KBM-7 (cell line): Measurements from ENCODE around the gene WDR91.

Experiments
- DNase-seq: peaks from one replicate; pipeline ENCODE4 v3.0.0-alpha.2; 2015
- in situ Hi-C: fragments of 300-500 bp; cut with MboI; formaldehyde crosslinking; loops from 2 replicates; pipeline ENCODE4 v1.14.3; 2020; ENCODE audit warnings: low sequenced_read_pairs, low pct_unique_long_range_greater_than_20kb, mixed read lengths

WDR91 gene

GRCh38 chr7:135204876-135205275, 6.5 kb downstream of the WDR91 start:
- in situ Hi-C loops: no loop called here
- DNase-seq: no peak

- DNase-seq: no peak
- in situ Hi-C loops: no loop called here
These were observed 7.0 kb downstream of the WDR91 start for GRCh38 chr7:135204341-135204749.

GRCh38 chr7:135201350-135201749, 10.0 kb downstream of the WDR91 start:
- in situ Hi-C loops: no loop called here

GRCh38 chr7:135200821-135201331, 10.4 kb downstream of the WDR91 start:
- no peak for DNase-seq
- in situ Hi-C loops: no loop called here

More at GRCh38 chr7:135201350-135201749, 10.0 kb downstream of the WDR91 start:
- no peak for DNase-seq

- in situ Hi-C loops: no loop called here
- no peak for DNase-seq
These were observed 11.9 kb downstream of the WDR91 start for GRCh38 chr7:135199439-135199838.

GRCh38 chr7:135197906-135198655, 13.2 kb downstream of the WDR91 start:
- no peak for DNase-seq
- in situ Hi-C loops: no loop called here

- DNase-seq: no peak
- in situ Hi-C loops: no loop called here
These were observed 14.0 kb downstream of the WDR91 start for GRCh38 chr7:135197343-135197742.

- DNase-seq: no peak
- in situ Hi-C loops: no loop called here
These were observed 15.2 kb downstream of the WDR91 start for GRCh38 chr7:135195968-135196629.

- no peak for DNase-seq
- in situ Hi-C loops: no loop called here
These were observed 16.2 kb downstream of the WDR91 start for GRCh38 chr7:135195156-135195555.

GRCh38 chr7:135194494-135195095, 16.7 kb downstream of the WDR91 start:
- in situ Hi-C loops: no loop called here
- no peak for DNase-seq

- no peak for DNase-seq
- in situ Hi-C loops: no loop called here
These were observed 17.7 kb downstream of the WDR91 start for GRCh38 chr7:135193615-135194081.

GRCh38 chr7:135192914-135193536, 18.3 kb downstream of the WDR91 start:
- no peak for DNase-seq
- in situ Hi-C loops: no loop called here

GRCh38 chr7:135190703-135191102, 20.6 kb downstream of the WDR91 start:
- DNase-seq: no peak
- in situ Hi-C loops: no loop called here

- no peak for DNase-seq
- in situ Hi-C loops: no loop called here
These were observed 21.4 kb downstream of the WDR91 start for GRCh38 chr7:135189961-135190360.

GRCh38 chr7:135189221-135189662, 22.1 kb downstream of the WDR91 start:
- in situ Hi-C loops: no loop called here
- no peak for DNase-seq

- in situ Hi-C loops: no loop called here
- no peak for DNase-seq
These were observed 22.9 kb downstream of the WDR91 start for GRCh38 chr7:135188298-135188984.

- in situ Hi-C loops: no loop called here
- no peak for DNase-seq
These were observed 24.5 kb downstream of the WDR91 start for GRCh38 chr7:135186841-135187253.

GRCh38 chr7:135186261-135186540, 25.1 kb downstream of the WDR91 start:
- no peak for DNase-seq
- in situ Hi-C loops: no loop called here
